Superior temporal gyrus (tissue), 1 donor: ENCODE measurements around the gene FRG2C.
"Not testable (repeated sequence)": the region's sequence is repeated elsewhere in the genome, so short reads cannot be mapped to it uniquely, and the experiment has no call there.

ENCODE experiments used
- DNase-seq: peaks from one replicate; pipeline ENCODE4 v3.0.0-alpha.2; 2016; ENCODE audit errors: extremely low spot score

The FRG2C gene

GRCh38 chr3:75669348-75670297 is 5.5 kb downstream of the FRG2C start:
- DNase-seq = not testable (repeated sequence)

GRCh38 chr3:75670298-75671286 is 6.5 kb downstream of the FRG2C start:
- DNase-seq = peak; percentile 10

- DNase-seq = not testable (repeated sequence)
Measured at GRCh38 chr3:75671287-75672139, 7.4 kb downstream of the FRG2C start.

GRCh38 chr3:75672140-75672775 is 8.1 kb downstream of the FRG2C start:
- not testable (repeated sequence) for DNase-seq

- not testable (repeated sequence) for DNase-seq
Measured at GRCh38 chr3:75683965-75684364, 19.8 kb downstream of the FRG2C start.

- no peak for DNase-seq
Measured at GRCh38 chr3:75687323-75687722, 23.2 kb downstream of the FRG2C start.

- no peak for DNase-seq
Measured at GRCh38 chr3:75692061-75692460, 27.9 kb downstream of the FRG2C start.
